Hypothalamus (tissue), 51 donors: ENCODE results near the gene IL1RL1.
"Not testable (repeated sequence)": the region's sequence is repeated elsewhere in the genome, so short reads cannot be mapped to it uniquely, and the experiment has no call there.

Source experiments
- DNase-seq, 51 donors: peaks; one replicate each; lab custom pipeline; 2025; lab: John Stamatoyannopoulos, UW

IL1RL1 gene

GRCh38 chr2:102291319-102292075, 19.9 kb upstream of the IL1RL1 start:
- no peak for DNase-seq

GRCh38 chr2:102294802-102295489, 16.4 kb upstream of the IL1RL1 start:
- no peak for DNase-seq

DNA sequence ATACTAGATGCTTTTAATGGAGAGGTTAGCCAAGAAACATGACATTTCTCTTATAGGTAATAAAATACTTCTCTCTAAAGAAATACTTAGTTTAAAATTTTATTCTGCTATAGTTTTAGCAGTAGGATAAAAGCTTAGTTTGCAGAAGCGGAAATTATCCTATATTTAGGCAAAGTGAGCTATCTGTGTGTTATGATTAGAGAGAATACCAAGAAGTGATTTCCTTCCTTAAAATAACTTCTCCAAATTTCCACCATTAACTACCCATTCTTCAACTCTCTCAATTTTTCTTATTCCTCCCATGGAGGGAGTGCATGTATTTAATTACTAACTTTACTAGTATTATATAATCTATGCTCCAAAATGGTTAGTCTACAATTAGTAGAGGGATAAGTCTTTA, 15.8 kb upstream of the IL1RL1 start:
- no peak for DNase-seq

- DNase-seq: no peak
Observed at GRCh38 chr2:102296449-102296848, 14.9 kb upstream of the IL1RL1 start.

DNA sequence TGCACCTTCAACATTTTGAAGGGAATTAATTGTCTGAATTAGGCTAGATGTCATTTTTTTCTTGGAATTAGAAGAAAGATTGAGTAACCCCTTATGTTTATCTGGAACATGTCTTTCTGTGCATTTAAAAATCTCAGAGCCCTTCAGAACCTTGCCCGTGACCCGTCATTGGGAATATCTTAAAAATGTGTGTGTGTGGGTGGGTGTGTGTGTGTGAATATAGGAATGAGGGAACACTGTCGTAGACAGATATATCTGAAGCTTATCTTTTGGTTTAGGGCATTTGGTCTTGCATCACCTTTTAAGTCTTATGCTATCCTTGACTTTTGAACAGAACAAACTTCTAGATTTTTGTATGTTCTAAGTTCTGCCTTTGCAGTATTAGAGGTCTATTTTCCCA, 13.5 kb upstream of the IL1RL1 start:
- DNase-seq: no peak

- DNase-seq: no peak
Observed at GRCh38 chr2:102301867-102302362, 9.4 kb upstream of the IL1RL1 start.

DNA sequence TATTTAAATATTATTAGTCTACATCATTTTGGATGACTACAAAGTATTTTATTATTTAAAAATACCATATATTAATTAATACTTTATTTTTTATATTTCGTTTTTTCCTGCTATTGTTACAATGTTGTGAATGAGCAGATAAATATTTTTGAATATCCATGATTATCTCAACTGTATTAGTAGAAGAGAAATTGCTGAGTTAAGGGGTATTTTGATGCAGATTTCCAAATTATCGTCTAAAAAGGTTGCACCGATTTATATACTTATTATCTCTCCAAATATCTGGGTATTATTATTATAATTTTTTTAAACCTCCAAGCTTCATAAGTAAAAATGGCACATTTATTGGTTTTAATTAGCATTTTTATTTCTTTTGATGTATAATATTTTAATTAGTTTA, 8.9 kb upstream of the IL1RL1 start:
- no peak for DNase-seq

GRCh38 chr2:102303589-102303988, 7.8 kb upstream of the IL1RL1 start:
- no peak for DNase-seq

GRCh38 chr2:102304268-102304667, 7.1 kb upstream of the IL1RL1 start:
- no peak for DNase-seq

GRCh38 chr2:102304711-102305611, 6.4 kb upstream of the IL1RL1 start:
- DNase-seq: no peak

- no peak for DNase-seq
Observed at GRCh38 chr2:102306125-102306524, 5.2 kb upstream of the IL1RL1 start.

GRCh38 chr2:102313025-102313424, 1.7 kb downstream of the IL1RL1 start:
- DNase-seq: no peak

- no peak for DNase-seq
Observed at GRCh38 chr2:102313471-102313870, 2.1 kb downstream of the IL1RL1 start.

DNA sequence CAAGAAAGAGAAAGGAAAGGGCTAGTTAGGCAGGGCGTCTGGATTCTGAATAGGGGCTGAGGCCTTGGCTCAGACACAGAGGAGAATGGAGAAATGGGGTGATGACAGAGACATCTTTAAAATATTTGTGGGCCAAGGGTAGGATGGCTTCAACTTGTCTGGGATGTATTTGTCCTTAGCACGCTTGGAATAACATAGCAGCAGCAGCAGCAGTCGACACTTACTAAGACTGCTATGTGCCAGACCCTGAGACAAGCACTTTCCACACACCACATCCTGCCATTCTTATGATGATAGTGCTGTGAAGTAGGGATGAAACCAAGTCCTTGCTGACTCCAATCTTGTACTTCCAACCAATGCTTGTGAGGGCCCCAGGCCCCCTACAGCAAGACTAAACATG, 2.6 kb downstream of the IL1RL1 start:
- DNase-seq: no peak

GRCh38 chr2:102315921-102316320, 4.6 kb downstream of the IL1RL1 start:
- DNase-seq: no peak

- no peak for DNase-seq
Observed at GRCh38 chr2:102317715-102318114, 6.4 kb downstream of the IL1RL1 start.

DNA sequence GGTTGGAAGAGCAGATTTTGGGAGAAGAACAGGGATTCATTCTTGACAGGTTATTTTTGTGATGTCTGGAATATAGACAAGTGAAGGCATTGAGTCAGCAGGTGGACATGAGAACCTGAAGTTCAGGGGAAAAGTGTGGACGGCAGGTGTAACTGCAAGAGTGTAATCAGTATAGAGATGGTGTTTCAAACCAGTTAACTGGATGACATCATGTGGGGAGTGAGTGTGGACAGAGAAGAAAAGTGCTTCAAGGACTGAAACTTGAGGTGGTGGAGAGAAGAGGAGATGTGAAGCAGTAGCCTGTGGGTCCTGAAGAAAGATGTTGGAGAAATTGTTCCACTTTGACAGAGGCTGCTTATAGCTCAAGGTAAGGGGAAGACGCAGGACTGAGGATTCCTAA, 7.1 kb downstream of the IL1RL1 start:
- no peak for DNase-seq

DNA sequence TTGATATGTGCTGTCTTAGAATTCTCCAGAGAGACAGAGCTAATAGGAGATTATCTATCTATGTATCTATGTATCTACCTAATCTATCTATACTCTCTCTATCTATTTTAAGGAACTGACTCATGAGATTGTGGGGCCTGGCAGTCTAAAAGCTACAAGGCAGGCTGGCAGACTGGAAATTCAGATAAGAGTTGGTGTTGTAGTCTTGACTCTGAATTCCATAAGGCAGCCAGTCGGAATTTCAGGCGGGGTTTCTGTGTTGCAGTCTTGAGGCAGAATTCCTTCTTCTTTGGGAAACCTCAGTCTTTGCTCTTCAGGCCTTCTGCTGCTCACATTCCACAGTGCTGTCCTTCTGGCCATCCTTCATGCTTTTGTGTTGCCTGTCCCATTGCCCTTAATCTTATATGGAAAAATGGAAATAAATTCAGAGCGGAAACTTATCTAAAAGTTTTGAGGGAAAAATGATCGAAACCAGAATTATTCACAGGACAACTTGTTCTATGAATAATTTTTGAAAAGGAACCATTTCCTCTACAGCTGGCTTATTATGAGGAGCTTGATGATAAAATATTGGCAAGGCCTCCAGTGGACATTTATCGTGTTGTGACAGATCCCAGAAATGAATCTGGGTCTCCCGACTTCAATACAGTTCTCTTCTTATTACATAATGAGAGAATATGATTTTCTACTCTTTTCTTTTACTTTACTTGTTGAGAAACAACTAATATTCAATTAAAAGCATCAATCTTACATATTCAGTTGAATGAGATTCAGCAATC, 10.8 kb downstream of the IL1RL1 start:
- DNase-seq: no peak

DNA sequence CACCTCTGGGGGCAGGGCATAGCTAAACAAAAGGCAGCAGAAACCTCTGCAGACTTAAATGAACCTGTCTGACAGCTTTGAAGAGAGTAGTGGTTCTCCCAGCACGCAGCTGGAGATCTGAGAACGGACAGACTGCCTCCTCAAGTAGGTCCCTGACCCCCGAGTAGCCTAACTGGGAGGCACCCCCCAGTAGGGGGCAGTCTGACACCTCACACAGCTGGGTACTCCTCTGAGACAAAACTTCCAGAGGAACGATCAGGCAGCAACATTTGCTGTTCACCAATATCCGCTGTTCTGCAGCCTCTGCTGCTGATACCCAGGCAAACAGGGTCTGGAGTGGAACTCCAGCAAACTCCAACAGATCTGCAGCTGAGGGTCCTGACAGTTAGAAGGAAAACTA, 13.6 kb downstream of the IL1RL1 start:
- DNase-seq: not testable (repeated sequence)

DNA sequence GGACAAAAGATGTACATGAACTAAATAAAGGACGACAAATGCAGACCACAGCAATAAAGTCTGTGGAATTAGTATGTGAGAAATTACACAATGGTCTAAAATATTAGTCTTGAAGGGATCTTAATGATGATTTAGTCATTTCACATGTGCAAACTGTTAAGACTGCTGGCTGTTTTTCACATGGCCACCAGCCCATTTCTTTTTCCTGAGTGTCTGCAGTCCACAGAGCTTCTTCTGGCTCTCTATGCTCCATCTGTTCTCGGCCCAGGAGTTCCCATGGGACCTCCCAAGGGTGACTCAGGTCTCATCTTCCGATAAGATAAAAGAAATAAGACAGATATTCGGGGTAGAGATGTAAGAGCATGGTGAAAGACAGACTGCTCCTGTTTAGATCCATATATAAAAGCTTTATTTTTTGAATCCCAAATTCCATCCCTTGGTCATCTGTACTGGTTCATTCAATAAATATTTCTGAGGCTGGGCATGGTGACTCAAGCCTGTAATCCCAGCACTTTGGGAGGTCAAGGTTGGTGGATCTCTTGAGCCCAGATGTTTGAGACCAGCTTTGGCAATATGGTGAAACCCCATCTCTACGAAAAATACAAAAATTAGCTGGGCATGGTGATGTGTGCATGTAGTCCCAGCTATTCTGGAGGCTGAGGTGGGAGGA, 20.1 kb downstream of the IL1RL1 start:
- no peak for DNase-seq
